MM.1S (cell line): Measurements from ENCODE around the gene SERPINB1.

Source experiments
- EZH2 ChIP-seq: fragments of 300-600 bp; sonication (generic); optimal IDR thresholded peaks from 2 replicates; pipeline ENCODE3; 2017; ENCODE audit warnings: low read depth, mild to moderate bottlenecking, antibody characterized with exemption, low read length, mixed read lengths
- EZH2phosphoT487 ChIP-seq: fragments of 300-600 bp; sonication (generic); IDR thresholded peaks from 2 replicates; pipeline ENCODE4 v1.6.1; 2018; ENCODE audit warnings: antibody characterized with exemption, low read length
- TF ChIP-seq, protein P1 (sequence below): fragments of 300-600 bp; sonication (generic); IDR thresholded peaks from 2 replicates; pipeline ENCODE4 v1.5.1; 2016; ENCODE audit warnings: antibody characterized with exemption, low read length, mixed read lengths

DNA sequence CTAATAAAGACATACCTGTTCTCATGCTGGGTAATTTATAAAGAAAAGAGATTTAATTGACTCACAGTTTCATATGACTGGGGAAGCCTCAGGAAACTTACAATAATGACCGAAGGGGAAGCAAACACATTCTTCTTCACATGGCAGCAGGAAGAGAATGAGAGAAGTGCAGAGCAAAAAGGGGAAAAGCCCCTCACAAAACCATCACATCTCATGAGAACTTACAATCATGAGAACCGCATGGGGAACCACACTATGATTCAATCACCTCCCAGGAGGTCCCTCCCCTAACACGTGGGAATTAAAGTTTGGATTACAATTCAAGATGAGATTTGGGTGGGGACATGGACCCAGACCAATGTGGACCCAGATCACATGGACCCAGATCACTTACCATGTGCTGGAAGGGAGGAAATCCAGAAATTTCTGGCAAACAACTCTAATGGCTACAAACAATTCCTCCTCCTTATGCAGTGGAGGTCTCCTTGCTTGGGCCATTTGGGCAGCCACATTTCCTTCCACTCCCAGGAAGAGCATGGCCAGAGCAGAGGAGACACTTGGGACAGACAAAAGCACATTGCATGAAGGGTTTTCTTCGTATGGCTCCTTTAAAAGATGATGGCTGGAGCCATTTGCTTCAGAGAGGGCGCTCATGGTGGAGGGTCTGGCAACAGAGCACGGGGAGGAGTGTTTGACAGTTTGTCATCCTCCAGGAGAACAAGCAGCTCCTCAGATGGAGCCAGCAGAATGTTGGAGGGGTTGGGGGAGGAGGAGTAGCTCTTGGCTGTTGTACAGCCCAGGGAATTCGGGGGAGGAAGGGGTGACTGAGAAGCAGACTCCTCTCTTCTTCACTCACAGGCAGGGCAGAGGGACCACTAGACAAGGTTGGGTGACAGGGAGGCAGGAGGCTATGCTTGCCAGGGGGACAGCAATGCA, 31.0 kb upstream of the SERPINB1 start:
- TF ChIP-seq, protein P1, sequence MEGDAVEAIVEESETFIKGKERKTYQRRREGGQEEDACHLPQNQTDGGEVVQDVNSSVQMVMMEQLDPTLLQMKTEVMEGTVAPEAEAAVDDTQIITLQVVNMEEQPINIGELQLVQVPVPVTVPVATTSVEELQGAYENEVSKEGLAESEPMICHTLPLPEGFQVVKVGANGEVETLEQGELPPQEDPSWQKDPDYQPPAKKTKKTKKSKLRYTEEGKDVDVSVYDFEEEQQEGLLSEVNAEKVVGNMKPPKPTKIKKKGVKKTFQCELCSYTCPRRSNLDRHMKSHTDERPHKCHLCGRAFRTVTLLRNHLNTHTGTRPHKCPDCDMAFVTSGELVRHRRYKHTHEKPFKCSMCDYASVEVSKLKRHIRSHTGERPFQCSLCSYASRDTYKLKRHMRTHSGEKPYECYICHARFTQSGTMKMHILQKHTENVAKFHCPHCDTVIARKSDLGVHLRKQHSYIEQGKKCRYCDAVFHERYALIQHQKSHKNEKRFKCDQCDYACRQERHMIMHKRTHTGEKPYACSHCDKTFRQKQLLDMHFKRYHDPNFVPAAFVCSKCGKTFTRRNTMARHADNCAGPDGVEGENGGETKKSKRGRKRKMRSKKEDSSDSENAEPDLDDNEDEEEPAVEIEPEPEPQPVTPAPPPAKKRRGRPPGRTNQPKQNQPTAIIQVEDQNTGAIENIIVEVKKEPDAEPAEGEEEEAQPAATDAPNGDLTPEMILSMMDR = no peak
- TF ChIP-seq EZH2 (no peak), EZH2phosphoT487 (no peak)
